MM.1S (cell line): ENCODE data around the gene SARS1.

Experiments used
- DNase-seq: peaks from one replicate; pipeline ENCODE4 v3.0.0-alpha.2; 2015
- H2AFZ ChIP-seq: fragments of 300-600 bp; sonication (generic); 2 replicates; pipeline ENCODE4 v1.6.0; 2016; ENCODE audit warnings: antibody characterized with exemption, low read length
- H3F3A ChIP-seq: fragments of 300-600 bp; sonication (generic); 2 replicates; pipeline ENCODE4 v1.6.1; 2016; ENCODE audit warnings: mild to moderate bottlenecking, antibody characterized with exemption, low read length, moderate library complexity, mixed read lengths; ENCODE audit not compliant: insufficient read depth
- H3K27ac ChIP-seq: fragments of 300-600 bp; sonication (generic); 2 replicates; pipeline ENCODE4 v1.5.1; 2016; ENCODE audit warnings: mild to moderate bottlenecking, low read length
- H3K27me3 ChIP-seq: fragments of 300-600 bp; sonication (generic); replicated peaks from 2 replicates; pipeline ENCODE4 v1.6.0; 2016; ENCODE audit warnings: low read length; ENCODE audit not compliant: insufficient read depth
- H3K36me3 ChIP-seq: fragments of 300-600 bp; sonication (generic); replicated peaks from 2 replicates; pipeline ENCODE4 v1.6.1; 2016; ENCODE audit warnings: mild to moderate bottlenecking, low read length, mixed read lengths; ENCODE audit not compliant: insufficient read depth
- H3K4me1 ChIP-seq: fragments of 300-600 bp; sonication (generic); 2 replicates; pipeline ENCODE4 v1.6.1; 2016; ENCODE audit warnings: low read length, mixed read lengths
- H3K4me2 ChIP-seq: fragments of 300-600 bp; sonication (generic); 2 replicates; pipeline ENCODE4 v1.6.0; 2016; ENCODE audit warnings: low read depth, low read length
- H3K4me3 ChIP-seq: fragments of 300-600 bp; sonication (generic); 2 replicates; pipeline ENCODE4 v1.5.1; 2016; ENCODE audit warnings: low read length, mixed read lengths
- H3K79me2 ChIP-seq: fragments of 300-600 bp; sonication (generic); 2 replicates; pipeline ENCODE4 v1.6.1; 2016; ENCODE audit warnings: mixed run types, low read length, mixed read lengths
- H3K9ac ChIP-seq: fragments of 300-600 bp; sonication (generic); 2 replicates; pipeline ENCODE4 v1.6.1; 2016; ENCODE audit warnings: low read length, mixed read lengths
- H3K9me2 ChIP-seq: fragments of 300-600 bp; sonication (generic); replicated peaks from 2 replicates; pipeline ENCODE4 v1.6.1; 2016; ENCODE audit warnings: mild to moderate bottlenecking, low read length, mixed read lengths; ENCODE audit not compliant: insufficient read depth
- H3K9me3 ChIP-seq: fragments of 300-600 bp; sonication (generic); replicated peaks from 2 replicates; pipeline ENCODE4 v1.6.1; 2016; ENCODE audit warnings: mild to moderate bottlenecking, low read length, mixed read lengths; ENCODE audit not compliant: insufficient read depth
- H4K20me1 ChIP-seq: fragments of 300-600 bp; sonication (generic); 2 replicates; pipeline ENCODE4 v1.6.1; 2016; ENCODE audit warnings: mild to moderate bottlenecking, low read length, moderate library complexity, mixed read lengths; ENCODE audit not compliant: insufficient read depth
- CTCF ChIP-seq: fragments of 300-600 bp; sonication (generic); IDR thresholded peaks from 2 replicates; pipeline ENCODE4 v1.5.1; 2016; ENCODE audit warnings: antibody characterized with exemption, low read length, mixed read lengths
- EZH2 ChIP-seq: fragments of 300-600 bp; sonication (generic); optimal IDR thresholded peaks from 2 replicates; pipeline ENCODE3; 2017; ENCODE audit warnings: low read depth, mild to moderate bottlenecking, antibody characterized with exemption, low read length, mixed read lengths
- EZH2phosphoT487 ChIP-seq: fragments of 300-600 bp; sonication (generic); IDR thresholded peaks from 2 replicates; pipeline ENCODE4 v1.6.1; 2018; ENCODE audit warnings: antibody characterized with exemption, low read length

The SARS1 gene

GRCh38 chr1:109213824-109214693, at the start of gene SARS1:
Gene SARS1 (plus strand): TSS chr1:109213918. CDS start chr1:109213993, 75 bp downstream.
- Histone ChIP-seq H3K9ac (peak within 1 kb of the TSS; percentile 67; the same call in 1 of the 2 replicates), H3K36me3 (no peaks in the 10 kb centered on the region), H3K4me3 (peak within 1 kb of the TSS; percentile 80), H2AFZ (peak within 1 kb of the TSS; percentile 64), H3K27ac (peak within 1 kb of the TSS; percentile 36; the same call in 1 of the 2 replicates), H3F3A (no peaks in the 10 kb centered on the region), H3K27me3 (no peaks in the 10 kb centered on the region), H3K9me3 (no peaks in the 10 kb centered on the region), H3K4me1 (0 out of 2 replicates have a peak, but pooled peaks cover 5% of the 10 kb centered on the region), H3K4me2 (peak within 1 kb of the TSS; percentile 69), H3K9me2 (no peaks in the 10 kb centered on the region), H4K20me1 (no peaks in the 10 kb centered on the region), H3K79me2 (peaks cover 46% of the 10 kb centered on the region)
- peak; percentile 75 for DNase-seq
- no peak for TF ChIP-seq EZH2phosphoT487
- no peak for TF ChIP-seq EZH2
- no peak for TF ChIP-seq CTCF

- no peaks in the 10 kb centered on the region for H3K79me2 ChIP-seq
- H3K36me3 ChIP-seq = no peaks in the 10 kb centered on the region
- no peaks in the 10 kb centered on the region for H3K9me2 ChIP-seq
- H3K27ac ChIP-seq = no peak overlapping the region
- H3K9me3 ChIP-seq = no peaks in the 10 kb centered on the region
- no peaks in the 10 kb centered on the region for H3K27me3 ChIP-seq
- TF ChIP-seq EZH2 = no peak
- TF ChIP-seq CTCF = no peak
- no peak for TF ChIP-seq EZH2phosphoT487
- no peak for DNase-seq
- peaks cover 15% of the 10 kb centered on the region; the same call in 1 of the 2 replicates for H3K4me1 ChIP-seq
- H3K9ac ChIP-seq = no peak overlapping the region
- no peak overlapping the region for H2AFZ ChIP-seq
- no peaks in the 10 kb centered on the region for H4K20me1 ChIP-seq
- no peak overlapping the region for H3K4me3 ChIP-seq
- peaks cover 13% of the 10 kb centered on the region for H3F3A ChIP-seq
- no peak overlapping the region for H3K4me2 ChIP-seq
Measured at GRCh38 chr1:109164538-109164937, 49.2 kb upstream of the SARS1 start.

- Histone ChIP-seq H3K4me1 (peaks cover 9% of the 10 kb centered on the region; the same call in 1 of the 2 replicates), H2AFZ (no peak overlapping the region), H3K27ac (no peak overlapping the region), H3K79me2 (no peaks in the 10 kb centered on the region), H4K20me1 (no peaks in the 10 kb centered on the region), H3F3A (peaks cover 9% of the 10 kb centered on the region), H3K4me2 (no peak overlapping the region), H3K9me2 (no peaks in the 10 kb centered on the region), H3K27me3 (no peaks in the 10 kb centered on the region), H3K9me3 (no peaks in the 10 kb centered on the region), H3K36me3 (no peaks in the 10 kb centered on the region), H3K9ac (no peak overlapping the region), H3K4me3 (no peak overlapping the region)
- DNase-seq = no peak
- no peak for TF ChIP-seq CTCF
- TF ChIP-seq EZH2phosphoT487 = no peak
- no peak for TF ChIP-seq EZH2
Measured at GRCh38 chr1:109167001-109167506, 46.7 kb upstream of the SARS1 start.
